HL-60/S4 treated with phorbol 12-myristate 13-acetate at 8.2 ng/mL for 4 days and 3 days (cell line): ENCODE results near the gene PRKG1.

Experiments used
- in situ Hi-C: fragments of 300-500 bp; cut with MboI; formaldehyde crosslinking; loops from 2 replicates; pipeline ENCODE4 v1.15.0; 2022; ENCODE audit warnings: low sequenced_read_pairs

PRKG1 gene

DNA sequence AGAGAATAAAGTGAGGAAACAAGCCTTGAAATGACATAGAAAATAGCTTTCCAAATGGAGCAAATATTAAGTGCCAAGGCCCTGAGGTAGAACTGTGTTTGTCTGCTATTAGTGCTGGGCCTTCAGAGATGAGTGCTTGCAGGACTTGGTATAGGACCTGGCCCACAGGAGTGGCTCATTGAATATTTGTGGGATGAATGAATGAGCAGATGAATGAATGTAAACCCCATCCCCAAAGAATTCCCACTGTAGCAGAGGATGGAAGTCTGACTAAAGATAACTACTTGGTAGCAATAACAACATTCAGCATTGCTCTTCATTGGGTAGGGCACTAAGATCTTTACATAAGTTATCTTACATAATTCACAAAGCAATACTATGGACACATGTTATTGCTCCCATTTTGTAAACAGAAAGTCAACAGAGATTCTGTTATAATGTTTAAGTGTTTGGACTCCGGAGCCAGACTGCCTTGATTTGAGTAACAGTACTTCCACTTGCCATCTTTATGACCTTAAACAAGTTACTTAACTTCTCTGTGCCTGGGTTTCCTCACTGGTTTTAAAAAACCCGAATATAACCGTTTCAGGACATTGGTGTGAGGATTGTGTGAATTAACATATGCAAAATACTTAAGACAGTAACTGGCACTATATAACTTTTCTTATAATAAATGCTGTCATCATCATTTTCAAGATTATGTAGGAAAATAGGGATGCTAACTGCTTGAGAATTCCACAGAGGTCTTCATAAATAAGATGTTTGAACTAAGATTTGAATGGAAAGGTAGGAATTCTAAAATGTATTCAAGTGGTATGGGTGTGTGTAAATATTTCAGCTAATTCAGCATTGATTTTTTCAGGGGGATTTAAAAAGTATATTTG lies 141.9 kb downstream of the PRKG1 start:
- in situ Hi-C loops: no loop called here

DNA sequence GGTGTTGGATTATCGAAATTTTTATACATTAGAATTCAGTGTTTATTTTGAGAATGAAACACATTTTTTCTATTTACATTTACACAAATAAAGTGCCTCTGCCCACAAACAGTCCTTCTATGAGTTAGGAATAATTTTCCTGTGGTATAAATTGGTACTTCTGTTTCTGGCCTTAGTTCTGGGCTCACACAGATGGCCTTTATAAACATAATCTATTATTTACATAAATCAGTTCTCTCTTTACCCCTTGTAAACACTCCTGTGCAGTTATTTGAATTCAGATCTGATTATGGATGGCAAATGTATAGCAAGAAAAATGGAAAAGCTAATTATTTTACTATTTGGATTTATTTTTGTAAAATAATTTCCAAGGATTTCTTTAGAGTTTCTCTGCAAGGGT lies 143.2 kb downstream of the PRKG1 start:
- in situ Hi-C loops: no loop called here

GRCh38 chr10:51224671-51225161 lies 150.4 kb downstream of the PRKG1 start:
- in situ Hi-C loops: no loop called here

GRCh38 chr10:51227897-51228713 lies 153.8 kb downstream of the PRKG1 start:
- in situ Hi-C loops: no loop called here

GRCh38 chr10:51228714-51229100 lies 154.4 kb downstream of the PRKG1 start:
- in situ Hi-C loops: no loop called here

DNA sequence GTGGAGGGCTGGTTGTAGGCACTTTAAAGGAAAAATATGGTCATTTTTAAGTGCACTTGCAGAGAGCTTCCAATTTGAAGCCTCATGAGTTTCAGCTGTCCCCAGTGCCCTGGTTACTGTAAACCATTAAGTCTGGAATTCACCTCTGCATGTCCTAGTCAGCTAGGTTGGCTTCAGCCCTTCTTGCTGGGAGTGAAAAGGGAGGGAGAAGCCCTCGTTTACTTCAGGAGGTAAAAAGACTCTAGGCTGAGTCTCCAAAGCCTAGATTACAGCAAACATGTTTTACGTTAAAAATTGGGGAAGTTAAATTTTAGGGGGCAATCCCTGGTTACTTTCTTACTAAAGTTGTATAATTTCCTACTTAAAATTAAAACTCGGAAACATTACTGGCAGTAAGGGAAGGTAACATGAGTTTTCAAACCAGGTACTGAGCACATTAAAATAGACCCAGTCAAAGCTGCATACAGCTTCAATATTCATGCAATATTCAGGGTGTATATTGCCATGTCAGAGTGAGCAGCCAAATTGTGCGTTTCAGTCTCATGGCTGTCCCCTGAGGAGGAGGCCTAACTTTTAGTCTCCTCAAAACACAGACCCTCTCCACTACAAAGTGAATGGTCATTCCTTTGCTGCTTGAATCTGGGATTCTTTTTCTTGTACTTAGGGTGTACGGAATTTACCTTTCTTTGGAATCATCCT lies 156.7 kb downstream of the PRKG1 start:
- in situ Hi-C loops: no loop called here

DNA sequence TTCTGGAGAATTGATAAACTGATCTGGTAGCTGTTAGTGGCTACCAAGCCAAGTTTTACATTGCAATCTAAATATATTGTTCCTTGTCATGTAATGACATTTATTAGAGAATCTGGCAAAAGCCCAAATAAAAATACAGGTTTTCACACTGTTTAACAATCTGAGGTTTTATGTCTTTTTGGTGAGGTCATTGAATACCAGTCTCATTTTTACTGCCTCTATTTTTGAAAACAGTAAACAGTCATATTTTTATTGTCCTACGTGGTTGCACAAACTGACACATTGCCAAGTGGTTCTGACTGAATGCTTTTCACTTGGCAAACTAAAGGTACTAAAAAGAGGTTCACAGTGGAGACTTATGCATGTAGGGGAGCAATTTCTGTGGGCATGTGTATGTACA lies 157.5 kb downstream of the PRKG1 start:
- in situ Hi-C loops: no loop called here

GRCh38 chr10:51233337-51234100 lies 159.2 kb downstream of the PRKG1 start:
- in situ Hi-C loops: no loop called here

DNA sequence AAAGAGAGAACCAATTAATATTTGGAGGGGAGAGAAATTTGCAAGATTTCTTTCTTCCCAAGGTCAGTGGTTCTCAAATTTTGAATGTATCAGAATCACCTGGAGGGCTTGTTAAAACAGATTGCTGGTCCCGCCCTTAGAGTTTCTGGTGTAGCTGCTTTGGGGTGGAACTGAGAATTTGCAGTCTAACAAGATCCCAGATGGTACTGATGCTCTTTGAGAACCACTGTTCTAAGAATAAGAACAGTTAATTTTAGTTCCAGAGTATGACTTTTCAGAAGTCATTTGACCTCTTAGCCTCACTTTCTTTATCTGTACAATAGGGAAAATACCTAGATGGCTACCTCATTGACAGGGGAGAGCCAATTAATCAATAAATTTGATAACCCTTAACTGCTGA lies 161.6 kb downstream of the PRKG1 start:
- in situ Hi-C loops: no loop called here

GRCh38 chr10:51239006-51239405 lies 164.7 kb downstream of the PRKG1 start:
- in situ Hi-C loops: no loop called here

DNA sequence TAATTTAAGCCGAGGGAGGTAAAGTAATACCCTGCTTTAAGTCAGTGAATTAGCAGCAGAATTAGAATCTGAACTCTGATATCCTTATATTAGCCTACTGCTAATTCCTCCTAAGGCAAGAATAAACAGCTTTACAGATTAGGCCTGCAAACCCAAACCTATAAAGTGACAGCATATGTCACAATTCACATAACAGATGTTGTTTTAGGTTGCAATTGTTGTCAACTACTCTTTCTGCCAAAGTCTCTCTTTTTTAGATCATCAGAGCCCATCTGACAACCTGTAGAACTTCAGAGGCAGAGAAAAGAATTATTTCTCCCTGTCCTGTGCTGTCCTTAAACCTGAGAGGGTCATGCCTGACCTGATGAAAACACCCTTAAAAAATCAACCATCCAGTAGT lies 167.2 kb downstream of the PRKG1 start:
- in situ Hi-C loops: no loop called here

DNA sequence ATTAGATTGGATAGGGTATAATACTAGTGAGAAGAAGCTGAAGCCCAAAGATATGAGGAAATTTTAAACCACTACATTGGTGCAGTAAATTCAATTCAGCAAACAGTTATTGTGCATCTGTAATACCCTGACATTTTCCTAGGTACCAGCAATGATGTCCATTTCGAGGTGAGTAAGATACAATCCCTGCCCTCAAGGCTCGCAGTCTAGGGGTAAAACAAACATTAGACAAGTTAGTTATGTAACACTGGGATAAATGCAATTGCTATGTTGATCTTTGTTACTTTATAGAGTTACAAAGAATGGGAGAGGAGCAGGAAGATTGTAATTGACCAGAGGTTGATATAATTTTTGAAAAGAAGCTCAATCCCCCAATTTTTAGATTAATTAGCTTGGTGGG lies 168.1 kb downstream of the PRKG1 start:
- in situ Hi-C loops: no loop called here

GRCh38 chr10:51244309-51244708 lies 170.0 kb downstream of the PRKG1 start:
- in situ Hi-C loops: no loop called here

- in situ Hi-C loops: no loop called here
These were observed 170.6 kb downstream of the PRKG1 start for GRCh38 chr10:51244748-51245490.

DNA sequence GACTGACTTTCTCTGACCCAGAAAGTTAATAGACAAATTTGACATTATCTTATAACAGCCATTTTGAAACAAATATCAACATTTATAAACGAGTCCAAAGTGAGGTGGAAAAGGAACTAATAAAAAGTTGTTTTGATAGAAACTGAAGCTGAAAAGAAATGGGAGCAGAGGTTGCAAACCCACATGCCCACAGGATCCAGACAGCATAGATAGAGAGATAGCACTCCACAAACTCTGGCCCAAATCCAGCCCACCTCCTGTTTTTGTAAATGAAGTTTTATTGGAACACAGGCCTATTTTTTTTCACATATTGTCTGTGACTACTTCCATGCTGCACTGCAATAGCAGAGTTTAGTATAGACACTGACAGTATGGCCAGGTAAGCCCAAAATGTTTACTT lies 171.9 kb downstream of the PRKG1 start:
- in situ Hi-C loops: no loop called here

- in situ Hi-C loops: no loop called here
These were observed 176.1 kb downstream of the PRKG1 start for GRCh38 chr10:51250278-51250920.

GRCh38 chr10:51251110-51251509 lies 176.8 kb downstream of the PRKG1 start:
- in situ Hi-C loops: no loop called here

DNA sequence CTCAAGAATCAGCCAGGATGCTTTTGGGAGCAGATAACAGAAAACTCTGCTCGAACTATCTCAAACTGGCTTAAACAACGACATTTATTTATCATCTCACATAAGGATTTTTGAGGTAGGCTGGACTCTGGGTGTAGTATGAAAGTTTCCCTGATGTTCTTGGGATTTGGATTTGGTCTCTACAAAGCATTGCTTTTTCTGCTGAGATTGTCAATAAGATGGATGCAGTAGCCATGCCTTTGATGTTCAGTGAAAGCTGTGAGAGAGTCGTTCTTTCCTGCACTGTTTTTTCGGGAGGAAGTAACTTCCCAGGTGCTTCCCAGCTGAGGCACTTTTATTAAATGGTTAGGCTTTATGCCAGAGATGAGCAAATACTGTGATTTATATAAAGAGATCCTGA lies 181.1 kb downstream of the PRKG1 start:
- in situ Hi-C loops: no loop called here

DNA sequence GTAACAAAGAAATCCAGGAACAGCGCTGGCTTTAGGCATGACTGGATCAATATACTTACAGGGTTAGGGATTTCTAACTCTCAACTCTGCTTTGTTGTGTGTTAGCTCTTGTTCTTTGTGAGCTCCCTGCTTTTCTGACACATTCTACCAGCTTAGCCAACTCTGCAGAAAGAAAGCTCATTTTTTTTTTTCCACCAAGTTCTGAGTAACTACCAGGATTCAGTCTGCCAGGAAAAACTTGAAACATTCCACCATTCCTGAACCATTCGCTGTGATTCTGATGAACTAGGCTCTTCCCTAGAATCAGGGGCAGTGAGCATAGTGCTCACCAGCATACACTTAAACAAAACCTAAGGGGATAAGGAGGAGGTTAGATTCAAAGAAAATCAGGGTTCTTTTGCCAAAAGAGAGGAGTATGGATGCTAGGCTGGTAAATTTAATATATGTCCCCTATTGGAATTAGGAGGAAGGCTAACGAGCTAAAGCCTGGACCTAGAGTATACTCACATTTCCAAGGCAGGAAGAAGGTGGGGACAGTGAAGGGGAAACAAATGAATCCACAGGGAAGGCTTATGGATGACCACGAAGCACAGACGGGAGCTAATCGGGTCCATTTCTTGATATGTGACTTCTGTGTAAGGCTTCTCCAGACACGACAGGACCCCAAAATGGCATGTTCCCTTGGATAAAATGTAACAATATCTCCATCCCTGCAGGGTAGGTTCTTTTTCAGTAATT lies 183.4 kb downstream of the PRKG1 start:
- in situ Hi-C loops: no loop called here
